Erythroblast (primary cell): ENCODE measurements around the gene CPXM2.

Experiments used
- DNase-seq, 2 experiments: peaks; one replicate each; lab custom pipeline; 2025; lab: John Stamatoyannopoulos, UW
- GATA1 ChIP-seq: IDR thresholded peaks from 2 replicates; pipeline ENCODE4 v1.6.1; 2011; ENCODE audit warnings: low read depth, mild to moderate bottlenecking, control low read depth, low read length, moderate library complexity
- POLR2A ChIP-seq: IDR thresholded peaks from 2 replicates; pipeline ENCODE4 v1.6.1; 2011; ENCODE audit warnings: mild to moderate bottlenecking, low read length

The CPXM2 gene

DNA sequence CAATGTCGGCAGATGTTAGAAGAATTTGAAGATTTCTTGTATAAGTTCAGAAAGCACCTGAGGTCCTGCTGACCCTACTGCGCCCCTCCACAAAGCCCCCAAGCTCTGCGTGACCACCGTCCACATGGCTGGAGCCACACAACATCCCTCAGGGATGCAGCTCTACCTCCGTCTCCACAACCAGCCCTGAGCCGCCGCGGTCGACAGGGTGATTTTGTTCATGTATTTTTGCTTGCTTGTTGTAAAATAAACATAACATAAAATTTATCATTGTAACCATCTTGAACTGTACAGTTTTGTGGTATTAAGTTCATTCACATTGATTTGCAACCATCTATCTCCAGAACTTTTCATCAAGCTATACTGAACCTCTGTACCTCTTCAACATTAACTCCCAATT is 50.5 kb downstream of the CPXM2 start:
- TF ChIP-seq GATA1: no peak
- no peak for DNase-seq

- DNase-seq: no peak
- TF ChIP-seq POLR2A (no peak), GATA1 (no peak)
Observed at GRCh38 chr10:123840714-123841113, 50.9 kb downstream of the CPXM2 start.

- no peak for TF ChIP-seq POLR2A
- TF ChIP-seq GATA1: no peak
- no peak for DNase-seq
Observed at GRCh38 chr10:123838596-123839310, 52.9 kb downstream of the CPXM2 start.

DNA sequence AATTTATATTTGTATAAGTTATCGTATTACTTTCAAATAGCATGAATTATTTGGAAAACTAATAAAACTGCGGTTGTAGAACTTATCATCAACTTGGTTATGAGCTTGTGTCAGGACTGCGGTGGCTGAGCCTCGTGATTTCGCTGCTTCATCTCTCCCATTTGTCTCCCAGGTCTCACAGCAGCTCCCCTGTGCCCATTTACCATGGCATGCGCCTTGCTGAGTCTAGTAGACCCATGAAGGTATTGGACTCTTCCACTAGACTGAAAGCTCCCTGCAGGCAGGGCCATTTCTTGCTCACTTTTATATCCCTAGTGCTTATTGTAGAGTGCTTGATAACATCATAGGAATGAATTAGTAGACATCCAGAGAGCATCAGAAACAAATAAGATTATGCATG is 53.9 kb downstream of the CPXM2 start:
- TF ChIP-seq GATA1 (no peak), POLR2A (no peak)
- no peak for DNase-seq

GRCh38 chr10:123836418-123837145 is 55.0 kb downstream of the CPXM2 start:
- TF ChIP-seq POLR2A (no peak), GATA1 (no peak)

DNA sequence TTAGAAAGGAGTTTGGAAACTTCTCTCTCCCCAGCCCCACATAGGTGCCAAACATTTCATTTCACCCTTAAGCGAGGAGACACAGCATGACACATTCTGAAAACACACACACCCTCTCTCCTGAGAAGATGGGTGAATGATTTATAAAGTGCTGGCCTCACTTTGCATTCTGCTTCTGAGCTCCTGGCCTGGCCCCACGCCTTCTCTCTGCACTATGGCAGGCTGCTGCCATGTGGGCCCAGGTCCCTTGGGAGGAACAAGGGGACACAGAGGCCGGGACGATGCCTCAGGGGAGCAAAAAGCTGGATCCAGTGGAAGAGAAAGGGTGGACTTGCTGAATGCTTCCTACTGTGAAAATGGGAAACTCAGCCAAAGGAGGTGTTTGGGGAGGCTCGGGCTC is 56.0 kb downstream of the CPXM2 start:
- TF ChIP-seq POLR2A: no peak
- no peak for TF ChIP-seq GATA1
- DNase-seq: no peak

More at GRCh38 chr10:123836418-123837145, 55.0 kb downstream of the CPXM2 start:
- no peak for DNase-seq

- no peak for TF ChIP-seq POLR2A
- no peak for TF ChIP-seq GATA1
Observed at GRCh38 chr10:123833170-123833850, 58.3 kb downstream of the CPXM2 start.

GRCh38 chr10:123831259-123831658 is 60.3 kb downstream of the CPXM2 start:
- no peak for TF ChIP-seq POLR2A
- TF ChIP-seq GATA1: no peak
- no peak for DNase-seq

More at GRCh38 chr10:123833170-123833850, 58.3 kb downstream of the CPXM2 start:
- no peak for DNase-seq

DNA sequence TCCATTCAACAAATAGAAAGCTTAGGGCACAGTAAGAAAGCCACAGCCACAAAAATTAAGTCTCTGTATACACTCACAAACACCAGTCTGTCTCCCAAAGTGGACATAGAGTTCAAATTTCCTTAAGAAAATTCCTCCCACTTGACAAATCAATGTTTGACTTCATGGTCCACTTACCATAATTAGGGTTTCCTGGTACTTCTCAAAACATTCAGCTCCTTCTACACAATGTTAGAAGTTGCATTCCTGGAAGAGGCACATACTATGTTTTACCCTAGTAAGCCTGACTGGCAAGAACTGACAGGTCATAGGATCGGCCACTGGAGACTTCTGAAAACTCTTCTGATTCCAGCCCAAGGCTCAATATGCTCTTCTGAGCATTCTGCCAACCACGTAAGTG is 70.5 kb downstream of the CPXM2 start:
- TF ChIP-seq POLR2A: no peak
- no peak for TF ChIP-seq GATA1
- no peak for DNase-seq

GRCh38 chr10:123809632-123810031 is 82.0 kb downstream of the CPXM2 start:
- TF ChIP-seq POLR2A (no peak), GATA1 (no peak)
- DNase-seq: no peak

- DNase-seq: no peak
- no peak for TF ChIP-seq POLR2A
Observed at GRCh38 chr10:123808906-123809305, 82.7 kb downstream of the CPXM2 start.

DNA sequence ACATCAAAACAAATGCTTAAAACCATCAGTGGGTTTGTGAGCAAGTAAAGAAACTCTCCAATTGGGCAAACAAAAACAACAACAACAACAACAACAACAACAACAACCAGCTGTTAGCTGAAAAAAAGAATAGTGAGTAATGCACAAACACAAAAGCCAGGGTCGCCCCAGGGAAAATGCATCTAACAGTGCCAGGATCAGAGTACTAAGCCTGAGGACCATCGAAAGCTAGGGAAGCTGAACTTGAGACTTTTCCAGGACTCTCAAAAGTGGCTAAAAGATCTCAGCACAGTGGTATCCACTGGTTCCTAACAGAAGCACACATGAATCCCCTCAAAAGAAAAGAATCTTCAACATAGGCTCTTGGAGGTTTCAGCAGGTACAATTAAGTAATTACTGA is 83.3 kb downstream of the CPXM2 start:
- TF ChIP-seq GATA1 (no peak), POLR2A (no peak)

GRCh38 chr10:123807444-123808035 is 84.1 kb downstream of the CPXM2 start:
- no peak for TF ChIP-seq GATA1
- no peak for TF ChIP-seq POLR2A
- no peak for DNase-seq

More for the DNA sequence above, 83.3 kb downstream of the CPXM2 start:
- DNase-seq: no peak

- no peak for DNase-seq
- TF ChIP-seq POLR2A: no peak
- no peak for TF ChIP-seq GATA1
Observed at GRCh38 chr10:123804716-123805115, 86.9 kb downstream of the CPXM2 start.
